ENCODE results near the gene HIRIP3.

The HIRIP3 gene

GRCh38 chr16:29977063-29977825 is 18.2 kb downstream of the HIRIP3 start:
- Histone ChIP-seq H3K36me3 (ENCODE audit: control insufficient read depth in 1 of 2, insufficient read depth in 2 of 2, low read length in 2 of 2) (peaks cover 43 to 44% of the 10 kb centered on the region in 2 donors), H3K27me3 (ENCODE audit: low read depth, low read length) (no peaks in the 10 kb centered on the region), H3K4me1 (ENCODE audit: control insufficient read depth in 1 of 2, insufficient read depth in 2 of 2, low read length in 2 of 2) (peaks cover 19 to 26% of the 10 kb centered on the region in 2 donors), H3K27ac (ENCODE audit: low read length) (peak overlapping the region; percentile 13), H3K4me3 (ENCODE audit: low read depth in 1 of 2, low read length in 2 of 2) (peak overlapping the region in 1 of 2 donors; percentile 92), H3K9me3 (ENCODE audit: control insufficient read depth in 1 of 2, low read length in 2 of 2) (no peaks in the 10 kb centered on the region)

GRCh38 chr16:29975811-29976511 is 19.5 kb downstream of the HIRIP3 start:
- H3K9me3 ChIP-seq (ENCODE audit: control insufficient read depth in 1 of 2, low read length in 2 of 2), result no peaks in the 10 kb centered on the region
- H3K4me1 ChIP-seq (ENCODE audit: control insufficient read depth in 1 of 2, insufficient read depth in 2 of 2, low read length in 2 of 2), result peaks cover 19 to 26% of the 10 kb centered on the region in 2 donors
- peaks cover 31 to 37% of the 10 kb centered on the region in 2 donors for H3K36me3 ChIP-seq (ENCODE audit: control insufficient read depth in 1 of 2, insufficient read depth in 2 of 2, low read length in 2 of 2)
- peak overlapping the region; percentile 91 to 92 for H3K4me3 ChIP-seq (ENCODE audit: low read depth in 1 of 2, low read length in 2 of 2)
- H3K27me3 ChIP-seq (ENCODE audit: low read depth, low read length), result no peaks in the 10 kb centered on the region
- peak overlapping the region; percentile 88 for H3K27ac ChIP-seq (ENCODE audit: low read length)

- Histone ChIP-seq H3K27me3 (ENCODE audit: low read depth, low read length) (no peaks in the 10 kb centered on the region), H3K36me3 (ENCODE audit: control insufficient read depth in 1 of 2, insufficient read depth in 2 of 2, low read length in 2 of 2) (peaks cover 23 to 30% of the 10 kb centered on the region in 2 donors), H3K4me3 (ENCODE audit: low read depth in 1 of 2, low read length in 2 of 2) (peak overlapping the region; percentile 91 to 92), H3K4me1 (ENCODE audit: control insufficient read depth in 1 of 2, insufficient read depth in 2 of 2, low read length in 2 of 2) (peaks cover 19 to 26% of the 10 kb centered on the region in 2 donors), H3K27ac (ENCODE audit: low read length) (peak overlapping the region; percentile 88), H3K9me3 (ENCODE audit: control insufficient read depth in 1 of 2, low read length in 2 of 2) (no peaks in the 10 kb centered on the region)
These were observed 20.3 kb downstream of the HIRIP3 start for GRCh38 chr16:29975134-29975538.

- Histone ChIP-seq H3K4me1 (ENCODE audit: control insufficient read depth in 1 of 2, insufficient read depth in 2 of 2, low read length in 2 of 2) (peaks cover 19 to 26% of the 10 kb centered on the region in 2 donors), H3K27me3 (ENCODE audit: low read depth, low read length) (no peaks in the 10 kb centered on the region), H3K36me3 (ENCODE audit: control insufficient read depth in 1 of 2, insufficient read depth in 2 of 2, low read length in 2 of 2) (peaks cover 17 to 28% of the 10 kb centered on the region in 2 donors), H3K9me3 (ENCODE audit: control insufficient read depth in 1 of 2, low read length in 2 of 2) (no peaks in the 10 kb centered on the region), H3K4me3 (ENCODE audit: low read depth in 1 of 2, low read length in 2 of 2) (peak overlapping the region; percentile 91 to 92), H3K27ac (ENCODE audit: low read length) (peak overlapping the region; percentile 88)
These were observed 20.9 kb downstream of the HIRIP3 start for GRCh38 chr16:29974291-29975133.

GRCh38 chr16:29973384-29974246 is 21.8 kb downstream of the HIRIP3 start, which contains the start of gene TAOK2:
Gene TAOK2, plus strand, starts transcription at chr16:29973868. Its CDS starts 3,905 bp downstream, at chr16:29977773.
- Histone ChIP-seq H3K4me1 (ENCODE audit: control insufficient read depth in 1 of 2, insufficient read depth in 2 of 2, low read length in 2 of 2) (peaks cover 19 to 26% of the 10 kb centered on the region in 2 donors), H3K27me3 (ENCODE audit: low read depth, low read length) (no peaks in the 10 kb centered on the region), H3K9me3 (ENCODE audit: control insufficient read depth in 1 of 2, low read length in 2 of 2) (no peaks in the 10 kb centered on the region), H3K27ac (ENCODE audit: low read length) (peak within 1 kb of the TSS; percentile 88), H3K4me3 (ENCODE audit: low read depth in 1 of 2, low read length in 2 of 2) (peak within 1 kb of the TSS; percentile 91 to 92), H3K36me3 (ENCODE audit: control insufficient read depth in 1 of 2, insufficient read depth in 2 of 2, low read length in 2 of 2) (peaks cover 11 to 24% of the 10 kb centered on the region in 2 donors)

- Histone ChIP-seq H3K4me3 (ENCODE audit: low read depth in 1 of 2, low read length in 2 of 2) (peak overlapping the region in 1 of 2 donors; percentile 92), H3K27me3 (ENCODE audit: low read depth, low read length) (no peaks in the 10 kb centered on the region), H3K27ac (ENCODE audit: low read length) (no peak overlapping the region), H3K4me1 (ENCODE audit: control insufficient read depth in 1 of 2, insufficient read depth in 2 of 2, low read length in 2 of 2) (peaks cover 19 to 26% of the 10 kb centered on the region in 2 donors), H3K36me3 (ENCODE audit: control insufficient read depth in 1 of 2, insufficient read depth in 2 of 2, low read length in 2 of 2) (peaks cover 11 to 24% of the 10 kb centered on the region in 2 donors), H3K9me3 (ENCODE audit: control insufficient read depth in 1 of 2, low read length in 2 of 2) (no peaks in the 10 kb centered on the region)
These were observed 22.4 kb downstream of the HIRIP3 start for GRCh38 chr16:29972992-29973383.

- peaks cover 11 to 24% of the 10 kb centered on the region in 2 donors for H3K36me3 ChIP-seq (ENCODE audit: control insufficient read depth in 1 of 2, insufficient read depth in 2 of 2, low read length in 2 of 2)
- H3K4me3 ChIP-seq (ENCODE audit: low read depth in 1 of 2, low read length in 2 of 2), result no peak overlapping the region
- H3K27ac ChIP-seq (ENCODE audit: low read length), result no peak overlapping the region
- H3K4me1 ChIP-seq (ENCODE audit: control insufficient read depth in 1 of 2, insufficient read depth in 2 of 2, low read length in 2 of 2), result peaks cover 19 to 26% of the 10 kb centered on the region in 2 donors
- H3K9me3 ChIP-seq (ENCODE audit: control insufficient read depth in 1 of 2, low read length in 2 of 2), result no peaks in the 10 kb centered on the region
- H3K27me3 ChIP-seq (ENCODE audit: low read depth, low read length), result no peaks in the 10 kb centered on the region
These were observed 22.9 kb downstream of the HIRIP3 start for GRCh38 chr16:29972500-29972899.

- peaks cover 16 to 20% of the 10 kb centered on the region in 2 donors for H3K4me1 ChIP-seq (ENCODE audit: control insufficient read depth in 1 of 2, insufficient read depth in 2 of 2, low read length in 2 of 2)
- no peak overlapping the region for H3K27ac ChIP-seq (ENCODE audit: low read length)
- H3K4me3 ChIP-seq (ENCODE audit: low read depth in 1 of 2, low read length in 2 of 2), result no peak overlapping the region
- H3K9me3 ChIP-seq (ENCODE audit: control insufficient read depth in 1 of 2, low read length in 2 of 2), result no peaks in the 10 kb centered on the region
- peaks cover 11 to 24% of the 10 kb centered on the region in 2 donors for H3K36me3 ChIP-seq (ENCODE audit: control insufficient read depth in 1 of 2, insufficient read depth in 2 of 2, low read length in 2 of 2)
- H3K27me3 ChIP-seq (ENCODE audit: low read depth, low read length), result no peaks in the 10 kb centered on the region
These were observed 24.1 kb downstream of the HIRIP3 start for GRCh38 chr16:29971304-29971703.

- H3K27me3 ChIP-seq (ENCODE audit: low read depth, low read length), result no peaks in the 10 kb centered on the region
- peaks cover 0 to 4% of the 10 kb centered on the region in 2 donors for H3K4me1 ChIP-seq (ENCODE audit: control insufficient read depth in 1 of 2, insufficient read depth in 2 of 2, low read length in 2 of 2)
- no peak overlapping the region for H3K4me3 ChIP-seq (ENCODE audit: low read depth in 1 of 2, low read length in 2 of 2)
- H3K36me3 ChIP-seq (ENCODE audit: control insufficient read depth in 1 of 2, insufficient read depth in 2 of 2, low read length in 2 of 2), result peaks cover 17 to 28% of the 10 kb centered on the region in 2 donors
- H3K9me3 ChIP-seq (ENCODE audit: control insufficient read depth in 1 of 2, low read length in 2 of 2), result no peaks in the 10 kb centered on the region
- no peak overlapping the region for H3K27ac ChIP-seq (ENCODE audit: low read length)
These were observed 27.2 kb downstream of the HIRIP3 start for GRCh38 chr16:29968205-29968604.

- Histone ChIP-seq H3K4me1 (ENCODE audit: control insufficient read depth in 1 of 2, insufficient read depth in 2 of 2, low read length in 2 of 2) (peaks cover 7 to 12% of the 10 kb centered on the region in 2 donors), H3K36me3 (ENCODE audit: control insufficient read depth in 1 of 2, insufficient read depth in 2 of 2, low read length in 2 of 2) (peaks cover 9 to 10% of the 10 kb centered on the region in 2 donors), H3K27me3 (ENCODE audit: low read depth, low read length) (no peaks in the 10 kb centered on the region), H3K27ac (ENCODE audit: low read length) (peak overlapping the region; percentile 95), H3K9me3 (ENCODE audit: control insufficient read depth in 1 of 2, low read length in 2 of 2) (no peaks in the 10 kb centered on the region), H3K4me3 (ENCODE audit: low read depth in 1 of 2, low read length in 2 of 2) (peak overlapping the region; percentile 77 to 97)
These were observed 32.2 kb downstream of the HIRIP3 start for GRCh38 chr16:29963021-29963743.

All from muscle layer of duodenum (tissue), 2 donors.